Measurements from ENCODE around the gene CALHM5. TPM values are rescaled to one million over a fixed set of nuclear protein-coding genes. Genes with fewer than 3 reads are reported as not detected.

The CALHM5 gene
- total and polyA plus RNA-seq, 9 of the 15 experiments (the other 6 are each of a cell fraction or from before 2014, with no cell fraction given) = under 0.01 to 0.05 (median 0.02) TPM; not detected in 2

DNA sequence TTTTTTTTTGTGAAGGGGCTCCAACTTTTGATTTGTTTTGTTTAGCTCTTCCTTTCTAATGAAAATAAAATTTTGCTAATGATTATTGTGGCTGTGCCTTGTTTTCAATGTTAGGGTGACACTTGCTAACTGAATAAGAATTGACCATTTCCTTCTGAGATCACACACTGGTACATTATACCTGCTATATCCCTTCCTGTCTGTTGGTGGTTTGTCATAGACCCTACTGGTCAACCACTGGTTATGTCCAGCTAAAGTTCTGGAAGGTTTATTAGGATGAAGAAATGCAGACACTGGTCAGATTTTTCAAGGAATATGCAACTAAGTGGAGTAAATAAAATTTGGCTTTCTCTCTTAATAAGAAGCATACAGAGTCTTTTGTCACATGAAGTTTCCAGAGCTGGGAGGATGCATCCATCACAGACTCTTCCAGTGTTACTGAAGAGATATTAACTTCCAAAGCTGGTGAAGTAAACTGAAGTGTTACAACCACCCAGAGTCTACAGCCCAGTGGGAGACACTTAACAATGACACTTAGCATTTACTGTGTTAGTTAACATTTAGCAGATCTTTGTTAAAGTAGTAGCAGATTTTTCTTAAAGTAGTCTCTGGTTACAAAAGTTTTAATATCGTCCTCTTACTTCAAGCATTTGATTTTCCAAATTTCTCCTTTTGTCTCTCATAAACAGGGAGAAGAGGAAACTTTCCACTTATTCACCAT lies 19.7 kb upstream of the CALHM5 start:
- TF ChIP-seq, protein P1, sequence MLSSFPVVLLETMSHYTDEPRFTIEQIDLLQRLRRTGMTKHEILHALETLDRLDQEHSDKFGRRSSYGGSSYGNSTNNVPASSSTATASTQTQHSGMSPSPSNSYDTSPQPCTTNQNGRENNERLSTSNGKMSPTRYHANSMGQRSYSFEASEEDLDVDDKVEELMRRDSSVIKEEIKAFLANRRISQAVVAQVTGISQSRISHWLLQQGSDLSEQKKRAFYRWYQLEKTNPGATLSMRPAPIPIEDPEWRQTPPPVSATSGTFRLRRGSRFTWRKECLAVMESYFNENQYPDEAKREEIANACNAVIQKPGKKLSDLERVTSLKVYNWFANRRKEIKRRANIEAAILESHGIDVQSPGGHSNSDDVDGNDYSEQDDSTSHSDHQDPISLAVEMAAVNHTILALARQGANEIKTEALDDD (IDR thresholded peaks at IDR 0.05) = peak; percentile 51; the same call in 1 of the 2 replicates
- TF ChIP-seq ZC3H11A (IDR thresholded peaks at IDR 0.05; ENCODE audit: low read depth, low read length) = no peak
- DNase-seq (ENCODE audit: extremely low read depth in 1 of 4, low spot score in 3 of 4) (no peak), ATAC-seq (peak; percentile 53), FAIRE-seq (no peak)
- Histone ChIP-seq H3K4me3 (no peak overlapping the region), H4K20me1 (replicated peaks; ENCODE audit: control insufficient read depth, insufficient read depth, low read length) (no peaks in the 10 kb centered on the region), H3K9me1 (ENCODE audit: control insufficient read depth, insufficient read depth, low read length) (no peaks in the 10 kb centered on the region), H3K27me3 (ENCODE audit: control insufficient read depth in 2 of 2, insufficient read depth in 2 of 2, low read length in 2 of 2) (no peaks in the 10 kb centered on the region), H3K9me3 (replicated peaks; ENCODE audit: control insufficient read depth, insufficient read depth, low read depth, low read length) (no peaks in the 10 kb centered on the region), H3K79me2 (ENCODE audit: control insufficient read depth, insufficient read depth, low read length) (no peaks in the 10 kb centered on the region), H3K27ac (ENCODE audit: extremely low read depth, low read depth, low read length) (peak overlapping the region; percentile 82), H3K4me1 (replicated peaks in 1 of 2; ENCODE audit: control insufficient read depth in 2 of 2, insufficient read depth in 2 of 2, low read length in 2 of 2) (peaks cover 0 to 11% of the 10 kb centered on the region in 2 experiments; a peak in 3 of 5 replicates), H3K4me2 (ENCODE audit: insufficient read depth, low read length) (peak overlapping the region; percentile 42), H3K36me3 (ENCODE audit: control insufficient read depth, insufficient read depth, low read length) (no peaks in the 10 kb centered on the region), H2AFZ (ENCODE audit: low read depth, low read length) (peak overlapping the region; percentile 41), H3K9ac (ENCODE audit: insufficient read depth in 1 of 2, low read depth in 2 of 2, low read length in 2 of 2) (peak overlapping the region in 1 of 2 experiments; percentile 27; a peak in 2 of 4 replicates)
- 23% methylated on average over 1 of the region's 1 CpG for WGBS (ENCODE audit: insufficient coverage, low coverage, missing lambda C conversion rate)
- ChIA-PET POLR2A (interaction anchor here (0.9 to 1.5 kb wide), 3 partner anchors 14 to 22 kb away, joined by 3 to 5 read pairs (median 5); partner anchors contain the start of gene CALHM5), CTCF (ENCODE audit: low intra/inter-chr PET ratio) (no interaction called here)
- BruUV-seq (replicated peaks) = no TSS peak
- in situ Hi-C loops (cut with MboI) (no loop called here), intact Hi-C loops (cut with micrococcal nuclease) (no loop called here)
